Stimulated activated CD8-positive, alpha-beta memory T cell treated with anti-CD3 and anti-CD28 coated beads, Interleukin-15, amount 100 ng/mL, for 4 hours (primary cell): ENCODE data around the gene SMARCAD1.

Source experiments
- DNase-seq, 2 donors: peaks; one replicate each; pipeline ENCODE4 v3.0.0-alpha.2; 2020; ENCODE audit warnings: low read depth in 2 of 2

Gene SMARCAD1

GRCh38 chr4:94228493-94229216 lies 21.0 kb downstream of the SMARCAD1 start:
- DNase-seq, result no peak

DNA sequence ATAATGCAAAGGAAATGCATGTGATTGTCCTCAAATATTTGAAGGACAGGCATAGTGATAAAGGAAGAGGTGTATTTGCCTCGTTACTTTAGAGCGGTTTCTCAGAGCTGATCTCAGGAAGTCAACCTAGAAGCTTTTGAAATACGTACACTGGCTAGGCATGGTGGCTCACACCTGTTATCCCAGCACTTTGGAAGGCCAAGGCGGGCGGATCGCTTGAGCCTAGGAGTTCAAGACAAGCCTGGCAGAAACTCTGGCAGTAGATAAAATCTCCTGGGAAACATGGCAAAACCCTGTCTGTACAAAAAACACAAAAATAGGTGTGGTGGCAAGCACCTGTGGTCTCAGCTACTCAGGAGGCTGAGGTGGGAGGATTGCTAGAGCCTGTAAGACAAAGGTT lies 24.9 kb downstream of the SMARCAD1 start:
- DNase-seq, result no peak

DNA sequence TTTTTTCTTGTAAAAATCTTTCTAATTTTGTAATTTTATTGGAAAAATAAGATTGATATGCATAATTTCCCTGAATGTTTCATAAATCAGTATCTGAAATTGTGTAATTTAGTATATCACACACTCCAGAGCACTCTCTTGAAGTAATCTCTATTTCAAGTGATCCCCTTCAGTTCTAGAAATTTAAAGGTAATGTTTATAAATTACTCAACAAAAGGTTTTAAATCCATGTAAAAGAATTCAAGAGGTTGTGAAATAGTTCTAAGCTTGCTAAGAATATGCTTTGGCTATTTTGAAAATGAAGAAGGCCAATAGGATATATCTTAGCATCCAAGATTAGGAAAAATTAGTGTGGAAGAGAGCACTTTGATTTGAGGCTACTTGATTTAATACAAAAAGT lies 28.2 kb downstream of the SMARCAD1 start:
- no peak for DNase-seq

DNA sequence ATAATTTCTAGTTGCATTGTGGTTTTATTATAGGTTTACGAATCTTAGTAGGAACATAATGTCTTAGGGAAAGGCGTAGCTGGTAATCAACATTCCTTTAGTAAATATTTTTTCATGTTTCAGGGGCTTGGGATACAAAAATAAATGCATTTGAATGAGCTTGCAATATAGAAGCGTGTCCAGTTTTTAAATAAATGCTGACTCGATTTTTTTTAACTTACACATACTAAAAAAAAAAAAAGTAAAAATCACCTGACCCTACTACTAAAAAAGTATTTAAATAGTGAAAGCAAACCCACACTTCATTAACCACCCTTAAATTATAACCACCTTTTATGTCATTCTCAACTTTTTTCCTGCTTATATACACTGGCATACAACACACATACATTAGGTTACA lies 29.6 kb downstream of the SMARCAD1 start:
- DNase-seq, result no peak

GRCh38 chr4:94238160-94238559 lies 30.5 kb downstream of the SMARCAD1 start:
- no peak for DNase-seq

GRCh38 chr4:94240384-94240783 lies 32.7 kb downstream of the SMARCAD1 start:
- no peak for DNase-seq

- no peak for DNase-seq
Observed at GRCh38 chr4:94244087-94244828, 36.6 kb downstream of the SMARCAD1 start.

- DNase-seq, result no peak
Observed at GRCh38 chr4:94244829-94245185, 37.1 kb downstream of the SMARCAD1 start.

DNA sequence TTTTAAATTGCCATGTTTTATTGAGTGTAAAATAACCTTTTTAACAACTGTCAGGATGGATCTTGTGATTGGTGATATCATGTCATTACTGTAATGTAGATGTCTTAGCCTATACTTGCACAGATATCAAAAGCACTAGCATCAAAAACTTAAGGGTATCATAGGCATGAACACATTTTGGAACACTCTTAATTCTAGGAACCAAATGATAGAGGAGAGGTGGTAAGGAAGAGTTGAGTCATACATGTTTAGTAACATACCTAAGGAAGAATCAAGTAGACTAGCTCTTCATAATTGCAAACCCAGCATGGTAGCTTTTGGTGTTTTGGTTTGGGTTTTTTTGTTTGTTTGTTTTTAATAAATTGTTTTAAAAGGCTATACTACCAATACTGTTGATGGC lies 43.4 kb downstream of the SMARCAD1 start:
- no peak for DNase-seq

GRCh38 chr4:94253036-94253435 lies 45.4 kb downstream of the SMARCAD1 start:
- DNase-seq, result no peak

GRCh38 chr4:94256144-94256783 lies 48.6 kb downstream of the SMARCAD1 start:
- DNase-seq, result no peak

DNA sequence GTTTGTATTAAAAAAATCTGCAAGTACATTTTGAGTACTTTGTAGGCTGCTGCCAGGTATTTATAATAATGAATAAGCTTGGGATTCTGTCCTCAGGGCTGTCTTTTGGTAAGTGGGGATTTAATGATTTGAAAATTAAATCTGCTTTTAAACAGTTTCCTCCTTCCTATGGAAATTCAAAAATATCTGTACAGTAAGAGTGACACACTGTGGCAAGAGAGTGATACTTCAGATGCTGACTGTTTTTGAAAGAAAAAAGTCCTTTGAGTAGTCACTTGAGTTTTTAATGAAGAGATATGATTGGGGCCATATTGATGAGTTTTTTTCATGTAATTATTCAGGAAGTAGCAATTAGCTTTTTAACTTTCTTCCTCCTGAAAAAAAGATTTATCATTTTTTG lies 49.2 kb downstream of the SMARCAD1 start:
- DNase-seq, result no peak

- DNase-seq, result no peak
Observed at GRCh38 chr4:94262163-94263016, 54.7 kb downstream of the SMARCAD1 start.

DNA sequence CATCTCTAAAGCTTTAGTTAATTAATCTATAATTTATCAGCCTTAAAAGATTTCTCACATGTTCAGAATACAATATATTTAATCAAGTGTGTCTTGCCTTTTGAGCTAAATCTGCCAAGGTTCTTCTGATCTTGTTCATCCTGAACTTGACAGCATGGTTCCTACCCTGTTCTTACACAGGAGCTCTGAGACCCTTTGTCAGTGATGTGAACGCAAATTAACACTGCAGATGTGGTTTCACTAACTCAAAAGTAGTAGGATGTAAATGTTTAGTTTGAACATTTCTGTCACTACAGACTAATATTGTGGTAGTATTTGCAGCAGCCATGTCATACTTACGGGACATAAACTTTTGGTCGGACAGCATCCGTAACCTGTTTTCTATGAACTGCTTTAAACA lies 59.4 kb downstream of the SMARCAD1 start:
- no peak for DNase-seq

- no peak for DNase-seq
Observed at GRCh38 chr4:94271248-94271647, 63.6 kb downstream of the SMARCAD1 start.

DNA sequence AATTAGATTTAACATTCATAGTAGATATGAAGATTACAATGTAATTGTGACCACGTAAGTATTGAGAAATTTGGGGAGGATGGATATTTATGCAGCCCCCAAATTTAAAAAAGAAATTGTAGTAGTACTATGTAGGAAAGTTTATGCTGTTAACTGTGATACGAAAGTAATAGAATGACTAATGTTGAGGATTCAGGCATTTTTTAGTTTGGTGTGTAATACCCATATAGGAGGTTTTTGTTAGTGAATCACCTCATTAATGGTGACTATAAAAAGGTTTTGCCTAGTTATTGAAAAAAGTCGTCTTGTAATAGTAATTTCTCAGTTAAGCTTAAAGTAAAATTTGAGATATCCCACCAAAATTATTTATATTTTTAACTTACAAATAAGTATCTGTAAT lies 67.2 kb downstream of the SMARCAD1 start:
- DNase-seq, result no peak

- DNase-seq, result no peak
Observed at GRCh38 chr4:94276204-94276603, 68.5 kb downstream of the SMARCAD1 start.

DNA sequence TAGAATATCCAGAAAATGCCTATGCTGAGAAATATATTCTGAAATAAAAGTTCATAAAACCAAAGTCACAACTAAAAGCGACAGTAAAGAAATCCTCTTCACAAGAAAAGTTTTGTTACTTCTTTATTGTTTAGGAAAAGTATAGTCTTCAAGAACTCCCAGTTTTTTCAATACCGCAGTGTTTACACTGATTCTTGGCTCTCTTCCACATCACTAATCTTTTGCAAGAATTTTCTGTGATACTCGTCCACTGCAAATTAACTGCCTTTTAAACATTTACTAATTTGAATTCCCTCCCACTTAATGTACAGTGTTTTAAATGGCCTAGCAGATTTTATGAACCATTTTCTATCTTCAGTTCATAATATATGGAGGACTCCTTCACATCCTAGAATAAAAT lies 69.9 kb downstream of the SMARCAD1 start:
- no peak for DNase-seq

GRCh38 chr4:94278781-94279180 lies 71.1 kb downstream of the SMARCAD1 start:
- no peak for DNase-seq

DNA sequence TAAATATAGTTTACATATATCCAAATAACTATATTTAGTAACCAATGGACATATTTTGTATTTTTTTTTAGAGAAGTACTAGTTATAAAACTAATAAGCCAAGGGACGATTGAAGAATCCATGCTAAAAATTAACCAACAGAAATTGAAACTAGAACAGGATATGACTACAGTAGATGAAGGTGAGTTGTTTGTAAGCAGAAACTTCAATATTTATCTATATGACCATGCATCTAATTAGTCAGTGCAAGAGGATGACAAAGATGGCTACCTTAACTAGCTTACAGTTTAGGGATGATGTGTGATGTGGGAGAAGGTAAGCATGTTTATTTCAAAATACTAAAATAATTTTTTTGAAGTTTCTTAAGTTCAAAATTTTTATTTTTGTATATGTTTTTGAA lies 77.2 kb downstream of the SMARCAD1 start:
- DNase-seq, result no peak

DNA sequence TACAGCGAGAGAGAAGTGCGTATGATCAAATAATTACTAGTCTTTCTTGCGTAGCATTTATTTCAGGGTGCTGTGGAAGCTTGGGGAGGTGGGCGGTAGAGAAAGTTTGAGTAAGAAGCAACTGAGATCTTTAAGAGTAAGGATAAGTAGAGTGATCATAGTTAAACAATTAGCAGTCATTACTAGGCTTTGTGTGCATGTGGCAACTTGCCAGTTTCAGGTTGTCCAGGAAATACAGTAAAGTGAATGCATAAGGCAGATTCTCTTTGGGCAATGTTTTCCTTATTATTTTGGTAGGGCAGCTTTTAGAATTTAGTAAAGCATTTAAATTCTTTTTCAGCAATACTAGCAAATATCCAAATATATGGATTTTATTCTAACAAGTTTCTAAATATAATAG lies 78.0 kb downstream of the SMARCAD1 start:
- no peak for DNase-seq

GRCh38 chr4:94290245-94290644 lies 82.6 kb downstream of the SMARCAD1 start:
- DNase-seq, result no peak
